Transverse colon (tissue), 4 donors: ENCODE measurements around the gene TTC28. TPM values are rescaled to one million over a fixed set of nuclear protein-coding genes. Genes with fewer than 3 reads are reported as not detected.

Experiments used
- DNase-seq: peaks from one replicate; pipeline ENCODE4 v3.0.0-alpha.2; 2019
- H3K27ac ChIP-seq, 4 donors: fragments of 200-600 bp; sonication (generic); 2 replicates each; pipeline ENCODE4 v1.5.1; 2016 to 2018; ENCODE audit warnings: inconsistent platforms in 4 of 4
- H3K27me3 ChIP-seq: fragments of 200-600 bp; sonication (generic); 2 replicates; pipeline ENCODE4 v1.5.1; 2017; ENCODE audit warnings: inconsistent platforms
- H3K36me3 ChIP-seq, 4 donors: fragments of 200-600 bp; sonication (generic); 2 replicates each; pipeline ENCODE4 v1.5.1; 2017 to 2019; ENCODE audit warnings: inconsistent platforms in 4 of 4
- H3K4me1 ChIP-seq, 4 donors: fragments of 200-600 bp; sonication (generic); 2 replicates each; pipeline ENCODE4 v1.5.1; 2017 to 2020; ENCODE audit warnings: inconsistent platforms in 4 of 4
- H3K4me3 ChIP-seq, 4 donors: fragments of 200-600 bp; sonication (generic); 1 replicate in 1 of 4; 2 replicates in 3 of 4; pipeline versions ENCODE4 v1.5.1 to v1.6.1; 2017 to 2019; ENCODE audit warnings: inconsistent platforms in 4 of 4
- H3K9me3 ChIP-seq, 2 donors: fragments of 200-600 bp; sonication (generic); 2 replicates each; pipeline ENCODE4 v1.5.1; 2017 to 2019; ENCODE audit warnings: inconsistent platforms in 2 of 2
- CTCF ChIP-seq, 5 experiments: fragments of 200-600 bp in 3 of 5; fragments of 450-650 bp in 2 of 5; sonication (generic) in 3 of 5; IDR thresholded peaks; 1 replicate in 2 of 5; 2 replicates in 3 of 5; pipeline ENCODE4 v1.5.1; 2016 to 2017; ENCODE audit warnings: antibody characterized with exemption in 5 of 5, inconsistent platforms in 3 of 5, mild to moderate bottlenecking in 2 of 5, moderate library complexity in 1 of 5
- EP300 ChIP-seq: sonication (generic); formaldehyde crosslinking; IDR thresholded peaks from one replicate; pipeline ENCODE4 v1.6.1; 2017; ENCODE audit warnings: antibody characterized with exemption, low read depth
- POLR2A ChIP-seq: fragments of 450-650 bp; IDR thresholded peaks from one replicate; pipeline ENCODE4 v1.6.1; 2016; ENCODE audit warnings: antibody characterized with exemption, mild to moderate bottlenecking, moderate library complexity
- POLR2AphosphoS5 ChIP-seq, 3 donors: sonication (generic); formaldehyde crosslinking; IDR thresholded peaks; one replicate each; pipeline ENCODE4 v1.6.1; 2016; ENCODE audit warnings: antibody characterized with exemption in 3 of 3
- WGBS, 2 donors: methylation state at CpG; one replicate each; pipeline ENCODE4 v1.1.5; 2018; ENCODE audit warnings: low coverage in 1 of 2; 5-methylcytosine and 5-hydroxymethylcytosine counted together
- in situ Hi-C, 4 donors: fragments of 200-750 bp; cut with MboI; loops; one replicate each; pipeline versions ENCODE4 v1.15.0 to v1.15.1; 2017; ENCODE audit warnings: low sequenced_read_pairs in 3 of 4, low pct_ligation_motif_present in 1 of 4, low pct_unique_long_range_greater_than_20kb in 1 of 4
- intact Hi-C: fragments of 100-400 bp; cut with DNase I; formaldehyde crosslinking; loops from one replicate; pipeline ENCODE4 v1.15.1; 2023; ENCODE audit warnings: low total_unique reads
- total RNA-seq, 4 donors: library from RNA; depleted of rRNA; stranded (reverse); fragments of >200 nt; gene quantifications; one replicate each; pipeline ENCODE4 v1.1.0, GENCODE V29; 2016

Gene TTC28
- total RNA-seq, 4 donors from 2014 or later = 7.6 to 84.2 (median 12.4) TPM

GRCh38 chr22:28105413-28105812, 574.2 kb downstream of the TTC28 start:
- TF ChIP-seq POLR2A (no peak), POLR2AphosphoS5 (IDR thresholded peaks at IDR 0.05) (no peak), CTCF (IDR thresholded peaks at IDR 0.05) (no peak), EP300 (no peak)

GRCh38 chr22:28103596-28103995, 576.0 kb downstream of the TTC28 start:
- no peaks in the 10 kb centered on the region for H3K36me3 ChIP-seq
- no peaks in the 10 kb centered on the region for H3K27me3 ChIP-seq
- no peak for DNase-seq
- TF ChIP-seq CTCF (IDR thresholded peaks at IDR 0.05) (no peak), POLR2AphosphoS5 (IDR thresholded peaks at IDR 0.05) (no peak), EP300 (no peak), POLR2A (no peak)
- 92 to 100% methylated on average over 1 to 2 of the region's 2 CpGs for WGBS, 2 donors
- intact Hi-C loops = loop anchor here (5.0 kb wide), 1 partner anchor 1616 kb away; no protein-coding TSS in a partner anchor
- H3K4me1 ChIP-seq = peaks cover 0 to 6% (median 0%) of the 10 kb centered on the region in 4 donors
- H3K4me3 ChIP-seq = no peak overlapping the region
- in situ Hi-C loops = no loop called here
- no peaks in the 10 kb centered on the region for H3K9me3 ChIP-seq
- peak overlapping the region in 3 of 4 donors; percentile 21 to 39 (median 38) for H3K27ac ChIP-seq

More at GRCh38 chr22:28105413-28105812, 574.2 kb downstream of the TTC28 start:
- in situ Hi-C loops (no loop called here), intact Hi-C loops (no loop called here)
- Histone ChIP-seq H3K36me3 (no peaks in the 10 kb centered on the region), H3K9me3 (no peaks in the 10 kb centered on the region), H3K4me1 (peaks cover 0 to 6% (median 0%) of the 10 kb centered on the region in 4 donors), H3K4me3 (no peak overlapping the region), H3K27ac (no peak overlapping the region), H3K27me3 (no peaks in the 10 kb centered on the region)
- no peak for DNase-seq
- WGBS, 2 donors = 87% methylated on average over 9 of the region's 9 CpGs; no CpG with 5 or more reads in 1 of the 2 donors

DNA sequence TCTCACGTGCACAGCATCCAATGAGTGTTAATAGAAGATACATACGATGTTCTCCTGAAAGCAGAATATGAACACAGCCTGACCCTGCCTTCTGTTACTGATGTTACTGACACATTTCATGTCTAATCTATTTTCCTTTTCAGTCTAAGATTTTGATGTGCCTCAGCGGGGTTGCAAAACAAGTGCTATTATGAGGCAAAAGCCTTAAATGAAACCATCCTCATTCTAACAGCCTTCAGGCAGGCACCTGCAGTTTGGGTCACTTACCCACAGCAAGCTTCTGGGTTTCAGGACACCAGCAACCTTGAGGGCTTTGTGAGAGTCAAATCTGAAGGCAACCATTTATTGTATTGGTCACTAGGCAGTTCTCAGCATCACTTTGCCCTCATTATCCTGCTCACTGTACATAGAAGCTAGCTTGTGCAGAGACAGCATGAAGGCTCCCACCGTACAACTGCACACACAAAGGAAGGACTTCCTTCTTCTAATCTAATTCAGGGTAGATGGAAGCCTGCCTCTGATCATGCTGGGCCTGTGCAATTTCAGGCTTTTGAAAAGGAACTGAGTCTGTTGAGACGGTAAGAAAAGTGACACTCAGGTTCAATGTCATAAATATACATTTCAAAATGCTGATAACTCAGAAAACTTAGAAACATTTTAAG, 577.4 kb downstream of the TTC28 start:
- no peaks in the 10 kb centered on the region for H3K27me3 ChIP-seq
- 80 to 81% methylated on average over 3 to 5 of the region's 5 CpGs for WGBS, 2 donors
- H3K36me3 ChIP-seq = no peaks in the 10 kb centered on the region
- no peak for DNase-seq
- H3K4me1 ChIP-seq = peaks cover 0 to 6% (median 0%) of the 10 kb centered on the region in 4 donors
- no peak overlapping the region for H3K27ac ChIP-seq
- no peak overlapping the region for H3K4me3 ChIP-seq
- in situ Hi-C loops (no loop called here), intact Hi-C loops (loop anchor here (5.0 kb wide), 1 partner anchor 1615 kb away; no protein-coding TSS in a partner anchor)
- no peaks in the 10 kb centered on the region for H3K9me3 ChIP-seq
- TF ChIP-seq POLR2AphosphoS5 (IDR thresholded peaks at IDR 0.05) (no peak), POLR2A (no peak), CTCF (IDR thresholded peaks at IDR 0.05) (no peak), EP300 (no peak)

DNA sequence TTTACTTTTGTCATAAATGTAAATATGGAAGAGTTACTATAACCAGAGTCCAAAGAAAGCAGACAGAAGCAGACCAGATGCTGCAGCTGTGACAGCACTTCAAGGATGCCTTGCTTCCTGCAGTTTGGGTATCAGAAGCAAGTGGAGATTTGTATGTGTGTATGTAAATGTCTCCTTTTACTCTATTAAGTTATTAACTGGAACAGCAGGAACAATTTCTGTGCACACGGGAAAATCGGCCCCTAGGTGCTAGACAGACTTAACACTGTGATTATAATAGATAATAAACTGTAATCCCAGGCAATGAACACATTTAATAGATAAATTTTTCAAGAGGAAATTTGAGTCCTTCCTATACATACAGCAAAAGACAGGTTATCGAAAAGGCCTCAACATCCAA, 582.0 kb downstream of the TTC28 start:
- Histone ChIP-seq H3K36me3 (no peaks in the 10 kb centered on the region), H3K4me3 (no peak overlapping the region), H3K27ac (no peak overlapping the region), H3K4me1 (no peaks in the 10 kb centered on the region), H3K9me3 (no peaks in the 10 kb centered on the region), H3K27me3 (no peaks in the 10 kb centered on the region)
- in situ Hi-C loops = no loop called here
- WGBS, 2 donors = 82 to 84% methylated on average over 3 of the region's 3 CpGs
- intact Hi-C loops = no loop called here
- no peak for DNase-seq
- no peak for TF ChIP-seq POLR2A
- TF ChIP-seq CTCF (IDR thresholded peaks at IDR 0.05) = no peak
- TF ChIP-seq POLR2AphosphoS5 (IDR thresholded peaks at IDR 0.05) = no peak
- no peak for TF ChIP-seq EP300
